Posterior vena cava (tissue), 2 donors: ENCODE data around the gene MTFP1. TPM values are rescaled to one million over a fixed set of nuclear protein-coding genes. Genes with fewer than 3 reads are reported as not detected.

Experiments used
- DNase-seq: peaks from one replicate; pipeline ENCODE4 v3.0.0-alpha.2; 2020; ENCODE audit warnings: low spot score
- intact Hi-C, 2 donors: fragments of 100-400 bp; cut with DNase I; formaldehyde crosslinking; loops; one replicate each; pipeline versions ENCODE4 v1.14.1 to v1.14.2; 2022 to 2023
- long read RNA-seq, 2 donors: library from polyadenylated mRNA; unstranded; transcript quantifications; one replicate each; pipeline ENCODE4 v2.0.0, GENCODE V29; 2020 to 2021
- total RNA-seq, 2 donors: library from RNA; stranded (reverse); fragmentation: NEBNext Ultra II Directional; extraction: Animal tissue kit (Norgen Biotek cat#: 25700); gene quantifications; one replicate each; pipeline ENCODE4 v1.2.1, GENCODE V29; 2021
- donor health status: DM: yes; HTN: yes; CAD: no.
- donor health status: DM: yes; HTN: yes; CAD: no.

Gene MTFP1, protein sequence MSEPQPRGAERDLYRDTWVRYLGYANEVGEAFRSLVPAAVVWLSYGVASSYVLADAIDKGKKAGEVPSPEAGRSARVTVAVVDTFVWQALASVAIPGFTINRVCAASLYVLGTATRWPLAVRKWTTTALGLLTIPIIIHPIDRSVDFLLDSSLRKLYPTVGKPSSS
- 1 to 10 TPM; 3.5 to 3.7 TPM for total RNA-seq
- long read RNA-seq, donor 1, partial matches to known transcripts = 0 of 5 reads
- long read RNA-seq, donor 1, other reads (novel, unspliced or antisense) = 0 of 5 reads
- long read RNA-seq, donor 2, transcript MTFP1-203 (4 exons, 912 nt) = minor isoform, 5 of 20 reads
- long read RNA-seq, donor 2, transcript MTFP1-201 (4 exons, 1,370 nt) = major isoform, 12 of 20 reads
- long read RNA-seq, donor 2, partial matches to known transcripts = 0 of 20 reads
- long read RNA-seq, donor 2, other reads (novel, unspliced or antisense) = 1 of 20 reads

DNA sequence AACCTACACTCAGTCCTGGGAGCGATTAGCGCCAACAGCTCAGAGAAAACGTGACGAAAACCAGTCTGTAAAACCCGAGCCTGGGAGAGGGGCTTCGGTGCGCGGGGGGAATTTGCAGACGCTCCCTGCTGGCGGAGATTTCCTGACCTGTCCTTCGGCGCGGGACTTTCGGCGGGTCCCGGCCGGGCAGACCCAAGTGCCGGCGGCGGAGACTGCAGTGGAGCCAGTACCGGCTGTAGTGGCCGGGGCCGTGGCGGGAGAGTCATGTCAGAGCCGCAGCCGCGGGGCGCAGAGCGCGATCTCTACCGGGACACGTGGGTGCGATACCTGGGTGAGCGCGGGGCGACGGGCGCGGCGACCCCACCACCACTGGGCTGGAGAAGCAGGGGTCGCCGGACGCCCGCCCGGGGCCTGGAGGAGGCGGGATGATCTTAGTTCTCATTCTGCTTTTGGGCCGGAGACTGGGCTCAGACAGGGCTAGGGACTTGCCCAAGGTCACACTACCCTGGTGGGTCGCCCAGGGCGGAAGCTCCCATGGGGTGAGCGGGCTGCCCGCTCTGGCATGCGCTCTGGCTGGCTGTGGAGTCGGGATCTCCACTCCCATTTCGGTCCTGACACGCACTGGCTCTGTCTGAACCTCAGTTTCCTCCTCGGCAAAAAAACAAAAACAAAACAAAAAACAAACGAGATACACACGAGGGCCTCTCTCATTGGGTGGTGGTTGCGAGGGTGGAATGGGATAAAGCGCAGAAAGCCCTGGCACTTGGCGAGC is at the start of gene MTFP1:
MTFP1 (plus strand) TSS at position 153 of the 772 bp plus-strand sequence; CDS start at position 265, 112 bp downstream.
- DNase-seq = peak; percentile 87
- intact Hi-C loops = no loop called here

GRCh38 chr22:30380011-30380410 is 45.6 kb upstream of the MTFP1 start:
- no peak for DNase-seq
- intact Hi-C loops = no loop called here

GRCh38 chr22:30381264-30381663 is 44.3 kb upstream of the MTFP1 start:
- intact Hi-C loops = no loop called here
- DNase-seq = no peak

DNA sequence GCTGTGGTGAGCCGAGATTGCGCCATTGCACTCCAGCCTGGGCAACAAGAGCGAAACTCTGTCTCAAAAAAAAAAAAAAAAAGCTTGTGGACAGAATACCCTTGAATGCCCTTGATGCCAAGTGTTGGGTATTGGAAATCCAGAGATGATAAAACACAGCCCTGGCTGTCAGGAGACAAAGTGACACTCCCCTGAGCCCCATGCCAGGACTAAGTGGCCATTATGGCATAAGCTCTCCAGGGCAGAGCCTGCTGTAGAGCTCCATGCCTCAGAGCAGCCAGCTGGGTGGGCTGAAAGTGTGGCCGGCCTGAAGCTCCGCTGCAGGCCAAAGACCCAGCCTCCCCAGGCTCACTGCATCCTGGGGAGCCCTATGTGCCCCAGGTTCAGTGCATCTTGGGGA is 43.2 kb upstream of the MTFP1 start:
- no peak for DNase-seq
- intact Hi-C loops = no loop called here

DNA sequence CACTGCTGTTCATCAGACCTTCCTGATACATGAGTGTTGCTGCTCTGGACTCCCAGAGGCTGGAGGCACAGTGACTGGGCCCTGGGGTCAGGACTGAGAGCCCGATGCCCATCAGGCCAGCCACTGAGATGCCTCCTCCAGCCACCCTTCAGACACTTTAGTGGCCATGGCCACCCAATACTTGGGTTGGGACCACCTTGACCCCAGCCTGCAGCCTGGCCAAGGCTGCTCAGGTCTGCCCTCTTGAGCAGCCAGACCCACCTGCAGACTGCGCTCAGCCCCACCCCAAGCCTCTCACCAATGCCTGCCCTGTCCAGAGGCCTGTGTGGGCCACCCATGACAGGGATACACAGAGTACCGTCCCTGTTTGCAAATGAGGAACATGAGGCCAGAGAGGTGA is 42.5 kb upstream of the MTFP1 start:
- intact Hi-C loops = no loop called here

DNA sequence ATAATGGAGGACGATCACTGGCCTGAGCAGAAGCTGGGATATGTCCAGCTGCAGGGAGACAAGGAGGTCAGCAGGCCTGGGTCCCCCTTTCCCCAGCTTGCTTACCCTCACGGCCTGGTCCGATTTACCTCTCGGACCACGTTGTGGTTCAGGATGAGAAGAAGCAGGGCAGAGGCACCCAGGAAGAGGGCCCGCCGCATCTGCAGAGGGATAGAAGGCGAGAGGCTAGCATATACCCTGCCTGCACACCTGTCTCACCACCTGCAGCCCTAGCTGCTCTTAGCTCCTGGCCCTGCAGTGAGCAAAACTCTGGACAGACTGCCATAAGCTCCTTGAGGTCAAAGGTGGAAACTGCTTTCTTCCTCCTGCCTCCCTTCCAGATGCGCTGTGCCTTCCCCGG is 39.6 kb upstream of the MTFP1 start:
- intact Hi-C loops = loop anchor here (2.0 kb wide), 1 partner anchor 123 kb away; no protein-coding TSS in a partner anchor
- DNase-seq = no peak

More for the DNA sequence above, 42.5 kb upstream of the MTFP1 start:
- no peak for DNase-seq

DNA sequence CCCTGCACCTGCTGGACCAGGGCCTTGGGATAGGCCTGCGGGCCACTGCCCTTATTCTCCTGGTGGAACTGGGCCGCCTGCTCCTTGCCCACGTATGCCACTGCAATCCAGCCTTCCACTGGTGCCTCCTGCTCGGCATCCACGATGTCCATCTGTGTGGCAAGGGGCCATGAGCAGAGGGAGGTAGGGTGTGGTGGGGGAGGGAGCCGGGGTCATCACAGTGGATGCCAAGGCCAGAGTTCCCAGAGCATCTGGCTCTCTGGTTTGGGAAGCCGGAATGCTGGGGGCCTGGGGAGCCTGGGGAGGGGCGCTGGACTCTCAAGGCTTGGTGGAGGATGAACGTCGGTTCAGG is 39.0 kb upstream of the MTFP1 start:
- intact Hi-C loops = loop anchor here (2.0 kb wide), 1 partner anchor 124 kb away; no protein-coding TSS in a partner anchor
- DNase-seq = no peak

- intact Hi-C loops = loop anchor here (2.0 kb wide), 1 partner anchor 124 kb away; no protein-coding TSS in a partner anchor
- peak; percentile 94 for DNase-seq
Measured at GRCh38 chr22:30386960-30387827, 38.4 kb upstream of the MTFP1 start, which contains the start of gene RNF215. RNF215 (minus strand) TSS chr22:30387411; CDS start chr22:30387313, 98 bp downstream.

GRCh38 chr22:30390974-30391691 is 34.4 kb upstream of the MTFP1 start:
- intact Hi-C loops = no loop called here
- peak; percentile 86 for DNase-seq

GRCh38 chr22:30392661-30393321 is 32.8 kb upstream of the MTFP1 start:
- no peak for DNase-seq
- intact Hi-C loops = no loop called here

DNA sequence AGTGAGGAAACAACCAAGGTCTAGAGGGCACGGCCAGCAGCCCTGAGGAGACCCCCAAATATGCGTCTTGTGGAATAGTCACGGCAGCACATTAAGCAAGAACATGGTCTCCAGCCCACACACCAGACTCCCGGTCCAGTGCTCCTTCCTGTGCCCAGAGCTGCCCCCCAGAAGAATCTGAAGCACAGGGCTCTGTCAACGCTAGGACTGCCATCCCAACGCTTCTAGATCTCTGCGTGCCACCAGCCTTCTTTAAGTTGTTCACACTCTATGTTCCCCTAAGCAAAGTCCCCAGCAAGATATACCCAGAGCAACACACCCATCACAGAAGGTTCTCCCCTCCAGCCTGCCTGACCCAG is 32.3 kb upstream of the MTFP1 start:
- intact Hi-C loops = no loop called here
- no peak for DNase-seq

- intact Hi-C loops = no loop called here
Measured at GRCh38 chr22:30393885-30394284, 31.7 kb upstream of the MTFP1 start.

GRCh38 chr22:30396871-30397655 is 28.5 kb upstream of the MTFP1 start, which contains the start of gene SEC14L2:
SEC14L2 (plus strand) TSS chr22:30397018; CDS start chr22:30397117, 99 bp downstream.
- intact Hi-C loops = no loop called here
- peak; percentile 90 for DNase-seq

More at GRCh38 chr22:30393885-30394284, 31.7 kb upstream of the MTFP1 start:
- no peak for DNase-seq

- no peak for DNase-seq
- intact Hi-C loops = no loop called here
Measured at GRCh38 chr22:30397656-30398635, 27.6 kb upstream of the MTFP1 start.

- intact Hi-C loops = no loop called here
- no peak for DNase-seq
Measured at GRCh38 chr22:30398685-30399680, 26.6 kb upstream of the MTFP1 start.
